ENCODE measurements around the gene MDH1. TPM values are rescaled to one million over a fixed set of nuclear protein-coding genes. Genes with fewer than 3 reads are reported as not detected.

MDH1 gene
- total and polyA plus RNA-seq, 2 experiments from 2014 or later = 158 to 278 TPM

- no peaks in the 10 kb centered on the region for H3F3A ChIP-seq (ENCODE audit: insufficient read depth)
- no peaks in the 10 kb centered on the region for H3K9me2 ChIP-seq (ENCODE audit: insufficient read depth)
- no peak overlapping the region for H3K4me3 ChIP-seq
- H3K9ac ChIP-seq = no peak overlapping the region
- H3K4me2 ChIP-seq (ENCODE audit: unreplicated experiment) = no peak overlapping the region
- H3K4me1 ChIP-seq (ENCODE audit: insufficient read depth) = 0 out of 2 replicates have a peak, but pooled peaks cover 5% of the 10 kb centered on the region
- no peak for DNase-seq
- no peak overlapping the region for H3K27ac ChIP-seq
- no peaks in the 10 kb centered on the region for H4K20me1 ChIP-seq (ENCODE audit: insufficient read depth)
- in situ Hi-C loops (cut with MboI) = no loop called here
- no peak overlapping the region for H2AFZ ChIP-seq
- TF ChIP-seq EZH2phosphoT487 (IDR thresholded peaks at IDR 0.05; ENCODE audit: insufficient read depth, low read depth) (no peak), EZH2 (IDR thresholded peaks at IDR 0.05; ENCODE audit: insufficient read depth, poor library complexity, severe bottlenecking) (no peak)
- no peaks in the 10 kb centered on the region for H3K36me3 ChIP-seq (ENCODE audit: low read depth)
- H3K27me3 ChIP-seq (replicated peaks; ENCODE audit: insufficient read depth) = no peaks in the 10 kb centered on the region
- H3K9me3 ChIP-seq (ENCODE audit: low read depth) = no peaks in the 10 kb centered on the region
- whole genome bisulfite sequencing, 2 experiments (ENCODE audit: low coverage in 1 of 2, low lambda C conversion rate in 2 of 2, missing lambda C conversion rate in 2 of 2) = 92 to 93% methylated on average over 2 of the region's 2 CpGs
- no peaks in the 10 kb centered on the region for H3K79me2 ChIP-seq (ENCODE audit: insufficient read depth)
Measured at GRCh38 chr2:63652652-63652985, 63.9 kb downstream of the MDH1 start.

GRCh38 chr2:63654959-63655358 lies 66.2 kb downstream of the MDH1 start:
- Histone ChIP-seq H2AFZ (no peak overlapping the region), H3K4me3 (no peak overlapping the region), H3F3A (ENCODE audit: insufficient read depth) (0 out of 2 replicates have a peak, but pooled peaks cover under 1% of the 10 kb centered on the region), H3K36me3 (ENCODE audit: low read depth) (no peaks in the 10 kb centered on the region), H3K4me2 (ENCODE audit: unreplicated experiment) (no peak overlapping the region), H3K27ac (no peak overlapping the region), H3K9me2 (ENCODE audit: insufficient read depth) (no peaks in the 10 kb centered on the region), H4K20me1 (ENCODE audit: insufficient read depth) (no peaks in the 10 kb centered on the region), H3K79me2 (ENCODE audit: insufficient read depth) (no peaks in the 10 kb centered on the region), H3K9me3 (ENCODE audit: low read depth) (no peaks in the 10 kb centered on the region), H3K4me1 (ENCODE audit: insufficient read depth) (peaks cover 27% of the 10 kb centered on the region), H3K27me3 (replicated peaks; ENCODE audit: insufficient read depth) (no peaks in the 10 kb centered on the region), H3K9ac (no peak overlapping the region)
- in situ Hi-C loops (cut with MboI) = no loop called here
- WGBS, 2 experiments (ENCODE audit: low coverage in 1 of 2, low lambda C conversion rate in 2 of 2, missing lambda C conversion rate in 2 of 2) = 14 to 21% methylated on average over 1 of the region's 1 CpG
- no peak for TF ChIP-seq EZH2phosphoT487 (IDR thresholded peaks at IDR 0.05; ENCODE audit: insufficient read depth, low read depth)
- no peak for TF ChIP-seq EZH2 (IDR thresholded peaks at IDR 0.05; ENCODE audit: insufficient read depth, poor library complexity, severe bottlenecking)
- DNase-seq = peak; percentile 77

Other genes starting within 250 kb of the MDH1 start
- gene WDPCP, start 486 bp upstream of the MDH1 start, total RNA-seq (2014; rRNA removed; shearing (Covaris generic)) = 8.1 and 10.2 TPM in 2 replicates
- gene WDPCP, start 486 bp upstream of the MDH1 start, polyA plus RNA-seq (2016; fragmentation: Nextera tagmentation; extraction: Ambion mirVana) = 5.3 and 6.0 TPM in 2 replicates